ENCODE data around the gene IFIH1.

The IFIH1 gene

GRCh38 chr2:162308747-162309503 is 9.6 kb downstream of the IFIH1 start:
- DNase-seq (ENCODE audit: low read depth in 3 of 3) = no peak

GRCh38 chr2:162305901-162306300 is 12.6 kb downstream of the IFIH1 start:
- no peak for DNase-seq (ENCODE audit: low read depth in 3 of 3)

DNA sequence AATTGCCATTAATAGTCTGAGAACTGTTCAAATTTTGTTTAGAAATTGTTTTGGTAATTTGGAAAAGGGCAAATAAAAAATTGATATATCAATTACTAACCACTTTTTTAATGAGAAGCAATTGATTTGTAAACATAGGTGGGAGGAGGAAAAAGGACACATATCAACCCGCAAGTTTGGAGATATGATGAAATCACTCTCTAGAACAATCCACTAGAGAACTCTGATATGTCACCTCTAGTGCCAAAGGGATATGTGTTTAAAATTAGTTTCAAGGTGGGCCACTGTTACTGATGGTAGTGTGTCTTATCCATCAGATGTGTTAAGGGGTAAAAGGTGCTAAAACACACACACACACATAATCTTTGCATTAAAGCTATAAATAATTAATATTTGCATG is 16.6 kb downstream of the IFIH1 start:
- no peak for DNase-seq (ENCODE audit: low read depth in 3 of 3)

DNA sequence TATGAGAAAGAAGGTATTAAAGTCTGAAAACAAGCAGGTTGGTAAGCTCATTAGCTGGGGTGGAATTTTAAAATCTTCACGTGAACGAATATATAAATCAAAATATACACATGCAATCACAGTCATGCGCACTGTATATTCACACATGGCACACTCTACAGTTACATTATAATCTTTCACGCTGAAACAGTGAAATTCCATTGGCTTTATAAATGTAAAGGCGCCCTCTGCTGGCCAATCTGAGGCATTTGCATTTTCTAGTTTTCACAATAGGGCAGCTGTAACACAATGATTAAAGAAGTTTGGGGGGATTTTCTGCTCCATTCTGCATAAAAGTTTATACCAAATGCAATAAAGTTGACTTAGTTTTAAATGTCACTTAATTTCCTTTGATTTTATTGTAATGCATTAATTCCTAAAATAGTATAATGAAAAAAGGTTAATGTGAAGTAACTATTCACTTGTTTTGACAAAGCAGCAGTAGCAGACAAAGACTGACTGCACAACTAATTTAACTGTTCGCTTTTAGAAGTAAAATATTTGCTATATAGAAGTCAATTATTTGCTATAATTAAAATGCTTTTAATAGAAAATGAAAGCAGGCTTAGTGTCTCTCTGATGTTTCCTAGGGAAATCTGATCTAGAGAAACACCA is 17.2 kb downstream of the IFIH1 start:
- DNase-seq (ENCODE audit: low read depth in 3 of 3) = peak; percentile 2 to 39 (median 20)

DNA sequence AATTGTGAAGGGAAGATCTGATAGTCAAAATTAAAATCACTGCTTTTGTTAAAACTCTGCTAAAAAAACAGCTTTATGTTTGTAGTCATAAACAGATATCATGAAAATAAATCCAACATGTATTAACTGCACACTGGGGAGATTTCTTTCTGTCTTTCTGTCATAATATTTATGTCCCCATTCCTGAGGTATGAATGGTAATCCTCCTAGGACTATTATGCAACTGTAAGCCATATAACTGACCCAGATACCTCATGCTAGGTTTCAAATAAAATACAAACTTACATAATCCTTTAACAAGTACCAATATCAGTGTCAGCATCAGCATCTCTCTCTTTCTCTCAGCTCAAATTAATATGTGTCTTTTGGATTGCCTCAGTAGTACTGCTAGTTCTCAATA is 18.2 kb downstream of the IFIH1 start:
- no peak for DNase-seq (ENCODE audit: low read depth in 3 of 3)

DNA sequence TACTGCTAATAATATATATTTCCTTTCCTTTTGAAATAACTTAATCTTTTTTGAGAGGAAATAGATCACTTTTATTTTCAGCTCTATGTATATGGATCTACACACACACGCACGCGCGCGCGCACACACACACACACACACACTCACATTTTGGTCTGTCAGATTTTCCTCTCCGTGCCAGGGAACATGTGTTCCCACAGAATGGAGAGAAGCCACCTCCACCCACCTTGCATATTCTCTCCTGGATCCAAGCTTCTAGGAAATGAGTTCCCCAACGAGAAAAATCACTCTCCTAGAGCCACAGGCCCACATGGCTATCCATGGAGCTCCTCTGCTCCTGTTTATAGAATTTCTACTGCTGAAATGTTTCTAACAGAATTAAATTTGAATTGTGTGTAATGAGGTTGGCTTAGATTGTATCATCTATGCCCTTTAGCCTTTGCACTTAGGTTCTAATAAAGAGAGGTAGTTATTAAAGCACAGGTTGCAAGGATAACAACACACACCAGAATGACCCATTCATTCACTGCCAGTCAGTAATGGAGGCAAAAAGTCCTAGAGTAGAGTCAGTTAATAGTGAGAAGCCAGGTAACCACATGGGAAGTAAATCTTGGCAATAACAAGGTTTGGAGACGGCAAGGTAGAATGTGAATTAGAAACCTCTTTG is 19.7 kb downstream of the IFIH1 start:
- DNase-seq (ENCODE audit: low read depth in 3 of 3) = no peak

GRCh38 chr2:162297925-162298552 is 20.4 kb downstream of the IFIH1 start:
- peak in 1 of 3 experiments; percentile 36 for DNase-seq (ENCODE audit: low read depth in 3 of 3)

DNA sequence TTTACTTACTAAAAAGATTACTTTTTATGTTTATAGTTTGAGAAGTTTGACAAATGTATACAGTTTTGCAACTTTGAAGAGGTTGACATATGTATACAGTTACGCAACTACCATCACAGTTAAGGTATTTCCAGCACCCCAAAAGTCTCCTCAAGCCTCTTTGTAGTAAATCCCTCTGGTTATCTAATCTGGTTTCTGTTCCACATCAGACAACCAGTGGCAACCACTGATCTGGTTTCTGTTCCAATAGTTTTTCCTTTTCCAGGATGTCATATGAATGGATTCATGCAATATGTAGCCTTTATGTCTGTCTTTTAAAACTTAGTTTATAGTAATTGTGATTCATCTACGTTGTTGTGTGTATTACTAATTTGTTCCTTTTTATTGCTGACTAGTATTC is 23.5 kb downstream of the IFIH1 start:
- DNase-seq (ENCODE audit: low read depth in 3 of 3) = no peak

- no peak for DNase-seq (ENCODE audit: low read depth in 3 of 3)
These were observed 25.2 kb downstream of the IFIH1 start for GRCh38 chr2:162293122-162293786.

DNA sequence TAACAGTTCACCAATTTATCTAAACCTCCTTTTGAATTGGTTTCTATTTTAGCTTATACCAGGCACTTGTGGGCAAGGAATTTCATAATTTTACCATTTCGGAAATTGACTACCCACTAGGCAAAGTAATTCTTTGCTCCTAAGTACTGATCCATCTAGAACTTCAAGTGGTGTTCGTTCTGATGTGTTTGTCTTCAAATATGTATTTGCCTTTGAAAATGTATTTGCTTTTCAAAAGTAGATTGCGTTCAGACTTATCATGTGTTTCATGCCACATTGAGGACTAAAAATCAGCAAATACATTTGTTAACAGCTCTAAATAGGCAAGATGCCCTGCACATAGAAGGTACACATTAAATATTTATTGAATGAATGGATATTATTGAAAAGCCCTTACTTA is 26.7 kb downstream of the IFIH1 start:
- no peak for DNase-seq (ENCODE audit: low read depth in 3 of 3)

- DNase-seq (ENCODE audit: low read depth in 3 of 3) = no peak
These were observed 35.6 kb downstream of the IFIH1 start for GRCh38 chr2:162282765-162283425.

- no peak for DNase-seq (ENCODE audit: low read depth in 3 of 3)
These were observed 37.8 kb downstream of the IFIH1 start for GRCh38 chr2:162280654-162281053.

- no peak for DNase-seq (ENCODE audit: low read depth in 3 of 3)
These were observed 41.1 kb downstream of the IFIH1 start for GRCh38 chr2:162277381-162277780.

GRCh38 chr2:162267996-162268395 is 50.5 kb downstream of the IFIH1 start:
- DNase-seq (ENCODE audit: low read depth in 3 of 3) = no peak

DNA sequence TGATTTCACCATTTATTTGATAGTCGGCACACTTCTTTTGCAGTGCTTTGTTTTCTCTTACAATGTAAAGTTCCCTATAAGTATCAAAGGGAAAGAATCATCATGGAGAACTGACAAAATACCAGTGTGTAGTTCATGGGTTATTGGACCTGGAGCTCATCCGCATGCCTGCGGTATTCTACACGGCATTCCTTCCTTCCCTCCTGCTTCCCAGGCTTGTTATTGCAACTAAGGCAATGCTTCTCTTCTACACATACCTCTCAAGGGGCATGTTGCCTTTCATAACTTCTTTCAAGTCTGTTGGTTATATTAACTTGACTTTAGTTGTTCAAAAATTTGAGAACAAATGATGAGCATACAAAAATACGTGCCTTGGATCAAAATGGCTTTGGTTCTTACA is 51.0 kb downstream of the IFIH1 start:
- DNase-seq (ENCODE audit: low read depth in 3 of 3) = no peak

- DNase-seq (ENCODE audit: low read depth in 3 of 3) = no peak
These were observed 52.1 kb downstream of the IFIH1 start for GRCh38 chr2:162266460-162266760.

- no peak for DNase-seq (ENCODE audit: low read depth in 3 of 3)
These were observed 52.6 kb downstream of the IFIH1 start for GRCh38 chr2:162265666-162266459.

GRCh38 chr2:162261032-162261945 is 57.2 kb downstream of the IFIH1 start:
- DNase-seq (ENCODE audit: low read depth in 3 of 3) = no peak

DNA sequence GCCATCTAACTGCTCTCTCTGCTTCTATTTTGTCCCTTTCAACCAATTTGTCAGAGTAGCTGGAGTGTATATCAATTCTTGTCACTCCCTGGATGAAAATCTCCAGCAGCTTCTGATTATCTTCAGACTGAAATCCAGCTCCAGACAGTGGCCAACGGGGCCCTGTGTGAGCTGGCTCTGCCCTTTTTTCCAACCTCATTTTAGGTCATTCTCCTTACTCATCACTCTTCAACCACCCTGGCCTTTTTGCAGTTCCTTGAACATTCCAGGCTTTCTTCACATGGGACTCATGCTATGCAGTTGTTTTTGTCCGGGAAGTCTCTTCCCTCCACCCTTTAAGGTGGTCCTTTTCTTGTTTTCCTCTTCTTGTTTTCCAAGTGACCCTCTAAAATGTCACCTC is 59.8 kb downstream of the IFIH1 start:
- DNase-seq (ENCODE audit: low read depth in 3 of 3) = no peak

DNA sequence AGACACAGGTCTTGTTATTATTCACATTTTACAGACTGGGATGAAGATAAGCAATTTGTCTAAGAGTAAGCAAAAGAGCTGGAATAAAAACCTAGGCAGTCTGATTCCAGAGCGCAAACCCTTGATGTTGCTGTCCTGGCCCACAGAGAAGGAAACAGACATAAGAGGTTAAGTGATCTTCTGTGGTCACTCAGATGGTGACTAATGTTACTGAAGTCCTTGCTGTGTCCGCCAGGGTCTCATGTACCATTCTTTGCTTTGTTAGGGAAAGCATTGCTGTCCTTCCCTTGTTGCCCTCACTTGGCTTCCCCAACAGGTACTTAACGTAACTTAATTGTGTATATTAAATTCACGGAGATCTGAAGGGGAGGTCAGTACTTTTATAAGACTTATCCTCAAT is 60.3 kb downstream of the IFIH1 start:
- DNase-seq (ENCODE audit: low read depth in 3 of 3) = no peak
